Activated CD8-positive, alpha-beta memory T cell treated with anti-CD3 and anti-CD28 coated beads, Interleukin-2, amount 50 U/mL, for 24 hours (primary cell): ENCODE data around the gene DDX27.

Experiments
- DNase-seq: peaks from one replicate; pipeline ENCODE4 v3.0.0-alpha.2; 2020; ENCODE audit errors: extremely low read depth

DDX27 gene

GRCh38 chr20:49276961-49277785 is 58.0 kb downstream of the DDX27 start:
- DNase-seq: no peak

DNA sequence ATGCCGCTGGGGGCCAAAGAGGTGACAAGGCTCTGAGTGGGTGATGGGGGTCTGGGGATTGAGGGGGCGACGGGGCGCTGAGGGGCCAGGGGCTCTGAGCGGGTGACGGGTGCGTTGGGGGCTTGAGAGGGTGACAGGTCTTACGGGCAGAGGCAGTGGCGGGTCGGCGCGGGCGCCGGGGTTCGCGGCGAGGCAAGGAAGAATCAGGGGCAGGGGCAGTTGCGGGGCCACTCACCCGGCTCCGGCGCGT is 58.5 kb downstream of the DDX27 start:
- DNase-seq: no peak

DNA sequence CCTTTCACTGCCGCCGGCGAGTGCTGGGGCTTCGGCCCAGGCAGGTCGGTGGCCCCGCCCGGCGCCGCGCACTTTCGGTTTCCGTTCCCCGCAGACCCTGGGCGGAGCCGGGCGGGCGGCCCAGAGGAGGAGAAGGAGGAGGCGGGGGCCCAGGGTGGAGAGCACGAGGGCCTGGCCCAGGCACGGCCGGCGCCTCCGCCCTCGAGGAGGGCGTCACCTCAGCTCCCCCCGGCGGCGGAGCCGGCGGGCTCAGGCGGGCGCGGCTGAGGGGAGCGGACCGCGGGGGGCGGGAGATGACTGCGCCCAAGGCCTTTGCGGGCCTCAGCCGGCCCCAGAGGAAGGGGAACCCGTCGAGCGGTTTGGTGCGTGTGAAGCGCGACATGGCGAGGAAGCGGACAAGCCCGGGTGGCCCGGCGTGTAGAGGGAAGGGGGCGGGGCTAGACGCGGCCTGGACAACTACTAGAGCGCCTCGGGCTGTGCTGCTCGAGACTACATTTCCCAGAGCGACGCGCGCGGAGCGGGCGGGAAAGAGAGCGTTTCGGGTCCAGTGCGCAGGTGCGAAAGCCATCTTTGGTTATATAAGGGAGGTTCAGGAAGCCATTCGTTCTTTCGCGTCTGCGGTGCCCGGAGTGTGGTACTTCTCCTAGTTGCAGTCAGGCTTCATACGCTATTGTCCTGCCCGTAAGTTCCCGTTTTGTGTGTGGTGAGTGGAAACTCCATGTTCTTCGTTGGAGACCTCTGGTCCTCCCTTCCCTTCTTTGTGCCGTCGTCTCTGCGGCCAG is 59.0 kb downstream of the DDX27 start, which contains the start of gene ZNFX1:
ZNFX1 (minus strand) TSS at position 22 of the 782 bp plus-strand sequence. CDS start 2,218 bp downstream, outside the sequence.
- peak; percentile 97 for DNase-seq

DNA sequence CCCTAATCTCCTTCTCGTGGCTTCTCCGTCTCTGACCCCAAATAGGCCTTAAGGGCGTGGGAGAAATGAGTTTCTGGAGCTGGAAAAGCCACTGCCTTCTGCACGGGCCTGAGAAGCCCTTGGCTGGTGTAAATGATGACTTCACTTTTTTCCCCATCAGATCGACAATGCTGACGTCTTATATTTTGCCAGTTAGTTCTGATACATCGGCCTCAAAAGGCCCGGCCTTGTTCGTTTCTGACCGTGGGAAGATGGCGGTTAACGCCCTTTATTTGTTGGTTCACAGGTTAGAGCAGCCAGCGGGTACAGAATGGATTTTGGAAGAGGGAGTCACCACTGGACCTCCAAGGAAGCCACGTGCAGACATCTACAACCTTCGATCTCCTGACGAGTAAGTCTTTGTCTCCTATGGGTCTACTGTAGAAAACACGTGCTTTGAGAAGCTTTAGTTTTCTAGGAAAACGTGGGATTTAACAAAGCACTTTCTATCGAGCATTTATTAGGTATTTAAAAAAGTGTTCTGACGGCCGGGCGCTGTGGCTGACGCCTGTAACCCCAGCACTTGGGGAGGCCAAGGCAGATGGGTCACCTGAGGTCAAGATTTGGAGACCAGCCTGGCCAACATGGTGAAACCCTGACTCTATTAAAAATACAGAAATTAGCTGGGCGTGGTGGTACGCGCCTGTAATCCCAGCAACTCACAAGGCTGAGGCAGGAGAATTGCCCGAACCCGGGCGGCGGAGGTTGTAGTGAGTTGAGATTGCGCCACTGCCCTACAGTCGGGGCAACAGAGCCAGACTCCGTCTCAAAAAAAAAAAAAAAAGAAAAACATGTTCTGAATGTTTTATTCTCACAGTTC is 59.8 kb downstream of the DDX27 start:
- no peak for DNase-seq

- DNase-seq: no peak
Measured at GRCh38 chr20:49279677-49280462, 60.7 kb downstream of the DDX27 start.

DNA sequence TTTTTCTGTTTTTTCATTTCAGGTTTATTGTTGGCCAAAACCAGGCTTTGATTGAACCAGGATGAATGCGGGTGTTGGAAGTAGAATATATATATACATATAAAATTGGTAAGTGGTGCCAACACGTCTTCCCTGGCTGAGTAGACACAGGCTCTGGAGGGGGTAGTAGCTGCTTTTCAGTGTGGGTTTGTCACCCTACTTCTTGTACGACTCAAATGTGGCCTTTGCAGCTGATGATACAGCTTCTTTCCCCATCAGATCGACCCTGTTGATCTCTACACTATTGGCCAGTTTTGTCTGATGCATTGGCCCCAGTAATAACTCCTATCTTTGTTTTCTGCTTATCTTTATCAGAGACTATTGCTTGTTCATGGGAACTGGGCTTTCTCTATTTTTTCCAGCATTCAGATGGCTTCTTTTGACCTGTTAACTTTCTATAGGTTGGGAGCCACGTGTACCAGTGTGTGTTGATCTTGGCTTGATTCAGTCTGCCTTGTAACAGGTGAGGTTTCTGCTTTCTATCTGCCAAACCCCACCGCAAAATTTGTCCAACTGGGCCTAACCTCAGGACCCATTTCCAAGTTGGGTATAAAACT is 61.3 kb downstream of the DDX27 start:
- no peak for DNase-seq

GRCh38 chr20:49281059-49281912 is 62.1 kb downstream of the DDX27 start:
- DNase-seq: no peak

DNA sequence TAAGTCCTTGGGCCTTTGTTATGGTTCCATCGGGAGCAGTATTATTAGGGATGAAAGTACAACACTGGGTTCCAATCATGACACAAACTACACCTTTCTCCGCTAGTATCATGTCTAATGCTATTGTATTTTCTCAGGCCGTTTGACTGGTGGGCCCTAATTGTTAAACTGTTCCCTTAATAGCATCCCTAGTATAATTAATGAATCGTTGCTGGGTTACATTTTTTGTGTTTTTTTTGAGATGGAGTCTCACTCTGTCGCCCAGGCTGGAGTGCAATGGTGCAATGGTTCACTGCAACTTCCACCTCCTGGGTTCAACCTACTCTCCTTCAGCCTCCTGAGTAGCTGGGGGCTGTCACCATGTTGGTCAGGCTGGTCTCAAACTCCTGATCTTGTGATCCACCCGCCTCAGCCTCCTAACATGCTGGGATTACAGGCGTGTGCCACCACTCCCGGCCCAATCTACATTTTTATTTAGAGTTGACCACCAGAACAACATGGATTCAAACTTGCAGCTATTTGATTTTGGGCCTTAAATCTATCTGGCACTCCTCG is 62.8 kb downstream of the DDX27 start:
- no peak for DNase-seq

- no peak for DNase-seq
Measured at GRCh38 chr20:49282584-49283171, 63.5 kb downstream of the DDX27 start.

DNA sequence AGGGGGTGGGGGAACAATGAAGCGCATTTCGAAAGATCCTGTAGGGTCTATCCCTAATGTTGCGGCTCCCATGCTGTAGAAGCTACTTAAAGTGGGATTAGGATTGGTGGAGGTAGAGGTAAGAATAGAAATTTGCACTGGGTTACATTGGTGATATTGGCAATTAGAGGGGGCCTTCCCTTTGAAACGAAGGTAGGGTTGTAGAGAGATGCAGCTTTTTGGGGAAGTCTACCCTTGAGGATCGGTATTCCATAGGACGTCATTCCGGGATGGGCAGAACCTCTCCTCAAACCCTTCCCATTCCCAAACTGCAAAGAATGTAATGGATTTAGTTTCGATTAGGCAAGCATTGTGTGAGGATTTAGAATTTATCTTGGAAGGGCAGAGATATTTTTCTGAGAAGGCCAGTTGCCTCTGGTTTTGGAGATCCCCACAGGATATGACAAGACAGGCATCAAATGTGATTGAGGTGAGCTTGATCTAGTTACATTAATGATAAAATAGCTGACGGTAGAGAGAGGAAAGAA is 64.0 kb downstream of the DDX27 start:
- DNase-seq: no peak

DNA sequence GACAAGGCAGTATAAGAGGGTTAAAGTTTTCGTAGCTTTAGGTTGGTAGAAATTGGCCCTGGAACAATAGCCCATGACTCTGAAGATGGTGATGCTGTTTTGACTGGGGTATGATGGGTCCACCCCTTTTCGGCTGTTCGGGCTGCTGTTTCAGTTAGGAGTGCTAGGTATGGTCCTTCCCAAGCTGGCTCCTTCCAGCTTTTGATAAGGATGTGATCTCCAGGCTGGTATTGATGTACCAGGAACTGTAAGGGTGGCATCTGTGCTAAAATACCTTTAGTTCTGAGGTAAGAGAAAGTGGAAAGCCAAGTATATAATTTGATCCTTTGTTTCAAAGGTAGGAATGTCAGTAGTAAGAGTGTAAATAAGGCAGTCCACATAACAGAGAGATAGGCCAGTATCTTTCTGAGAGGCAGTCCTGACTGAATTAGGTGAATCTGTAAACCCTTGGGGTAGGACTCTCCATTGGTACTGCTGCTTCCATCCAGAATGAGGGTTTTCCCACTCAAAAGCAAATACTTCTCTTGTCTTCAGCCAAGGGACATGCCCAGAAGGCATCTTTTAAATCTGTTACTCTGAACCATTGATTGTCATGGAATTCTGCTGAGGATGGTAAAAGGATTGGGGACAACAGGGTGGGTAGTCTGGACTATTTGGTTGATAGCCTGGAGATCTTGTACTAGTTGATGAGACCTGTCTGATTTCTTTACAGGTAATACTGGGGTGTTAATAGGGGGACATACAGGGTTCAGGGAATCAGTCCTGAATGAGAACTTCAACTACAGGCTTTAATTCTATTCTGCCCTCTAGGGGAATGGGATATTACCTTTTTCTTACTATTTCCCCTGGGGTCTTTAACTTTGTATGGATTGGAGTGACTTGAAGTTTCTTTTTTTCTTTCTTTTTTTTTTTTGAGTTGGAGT is 64.7 kb downstream of the DDX27 start:
- DNase-seq: no peak

DNA sequence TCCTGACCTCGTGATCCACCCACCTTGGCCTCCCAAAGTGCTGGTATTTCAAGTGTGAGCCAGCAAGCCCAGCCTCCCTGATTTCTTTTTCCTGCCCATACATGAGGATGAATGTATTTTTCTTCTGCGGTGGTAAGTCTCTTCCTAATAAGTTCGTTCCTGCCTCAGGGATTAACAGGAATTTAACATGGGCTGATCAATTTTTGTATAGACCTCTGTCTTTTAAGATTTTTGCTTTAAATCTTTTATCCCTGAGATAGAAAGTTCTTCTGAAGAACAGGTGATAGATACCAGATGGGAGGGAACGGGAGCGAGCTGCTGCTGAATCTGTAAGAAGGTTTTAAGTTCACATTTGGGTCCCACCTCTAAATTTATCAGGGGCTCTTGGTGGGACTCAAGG is 65.6 kb downstream of the DDX27 start:
- DNase-seq: no peak

- DNase-seq: no peak
Measured at GRCh38 chr20:49285233-49285668, 66.0 kb downstream of the DDX27 start.

GRCh38 chr20:49285813-49286494 is 66.7 kb downstream of the DDX27 start:
- DNase-seq: no peak

DNA sequence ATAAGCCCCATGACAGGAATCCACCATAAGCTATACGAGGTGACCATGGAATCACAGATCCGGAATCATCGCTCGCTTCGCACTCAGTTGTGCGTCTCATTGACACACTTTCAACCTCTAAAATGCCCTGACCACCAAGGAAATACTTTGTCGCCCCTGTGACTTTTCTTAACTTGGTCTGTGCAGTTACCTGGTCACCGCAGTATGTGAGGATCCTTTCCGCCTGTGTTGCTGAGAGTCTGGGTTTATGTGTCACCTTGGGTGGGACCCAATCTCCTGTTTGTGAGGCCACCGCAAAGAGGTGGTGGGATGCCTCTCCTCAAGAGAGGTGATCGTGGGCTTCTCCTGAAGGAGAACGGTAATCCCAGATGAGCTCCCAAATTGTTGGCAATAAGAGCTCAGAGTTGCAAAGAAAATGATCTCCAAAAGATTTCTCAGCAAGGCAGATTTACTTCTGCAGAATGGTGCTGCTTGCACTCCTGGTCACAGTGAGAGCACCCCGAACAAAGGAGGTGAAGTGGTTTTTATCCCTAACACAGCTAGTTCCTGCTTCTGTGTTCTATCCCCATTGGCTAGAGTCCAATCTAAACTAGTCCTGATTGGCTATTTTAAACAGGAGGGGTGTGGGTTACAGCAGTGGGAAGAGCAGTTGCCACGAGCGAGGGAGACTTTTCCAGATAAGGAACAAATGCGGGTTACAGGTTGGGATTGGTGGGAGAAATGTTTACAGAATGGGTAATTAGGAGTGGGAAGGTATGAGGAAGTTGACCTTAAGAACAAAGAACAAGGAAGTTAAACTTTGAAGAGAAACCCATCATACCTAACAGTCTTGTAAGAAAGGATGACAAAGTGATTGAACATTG is 67.7 kb downstream of the DDX27 start:
- no peak for DNase-seq

- no peak for DNase-seq
Measured at GRCh38 chr20:49287555-49288249, 68.5 kb downstream of the DDX27 start.
